Neural progenitor cell (in vitro differentiated cells): ENCODE measurements around the gene CLIC5.

ENCODE experiments used
- CTCF ChIP-seq: fragments of 200-600 bp; sonication (generic); IDR thresholded peaks from 2 replicates; pipeline ENCODE4 v1.5.1; 2017; ENCODE audit warnings: antibody characterized with exemption, mild to moderate bottlenecking
- EZH2 ChIP-seq: fragments of 200-600 bp; sonication (generic); IDR thresholded peaks from 2 replicates; pipeline ENCODE4 v1.6.1; 2017; ENCODE audit warnings: antibody characterized with exemption, mild to moderate bottlenecking, moderate library complexity

GRCh38 chr6:45979311-45979710 lies 36.3 kb downstream of the CLIC5 start:
- TF ChIP-seq CTCF = no peak
- TF ChIP-seq EZH2 = no peak
